Natural killer cell (primary cell): ENCODE results near the gene TRIM66. TPM values are rescaled to one million over a fixed set of nuclear protein-coding genes. Genes with fewer than 3 reads are reported as not detected.

Source experiments
- ATAC-seq, 3 donors: fragments of 150-1000 bp in 2 of 3; fragments of 200-7000 bp in 1 of 3; cut with Tn5 transposase; 1 replicate in 1 of 3; 2 replicates in 2 of 3; pipeline ENCODE4 v1.10.0; 2021; ENCODE audit warnings: mild to moderate bottlenecking in 2 of 3, moderate library complexity in 2 of 3
- DNase-seq, 2 donors: peaks; one replicate each; pipeline versions ENCODE4 v3.0.0 to v3.0.0-alpha.2; 2013 to 2021; ENCODE audit warnings: mixed read lengths in 1 of 2
- H3K27ac ChIP-seq: one replicate; pipeline ENCODE4 v1.5.1; 2013; ENCODE audit warnings: mild to moderate bottlenecking, low read length
- H3K27me3 ChIP-seq: one replicate; pipeline ENCODE4 v1.6.1; 2013; ENCODE audit warnings: low read length; ENCODE audit not compliant: control insufficient read depth, insufficient read depth
- H3K36me3 ChIP-seq: one replicate; pipeline ENCODE4 v1.6.1; 2013; ENCODE audit warnings: low read length; ENCODE audit not compliant: control insufficient read depth, insufficient read depth
- H3K4me1 ChIP-seq: one replicate; pipeline ENCODE4 v1.6.1; 2013; ENCODE audit warnings: low read length; ENCODE audit not compliant: control insufficient read depth, insufficient read depth
- H3K4me3 ChIP-seq: one replicate; pipeline ENCODE4 v1.5.1; 2013; ENCODE audit warnings: low read length
- H3K9me3 ChIP-seq: one replicate; pipeline ENCODE4 v1.6.1; 2013; ENCODE audit warnings: low read length; ENCODE audit not compliant: control insufficient read depth, insufficient read depth
- H3K27ac Mint-ChIP-seq, 2 donors: one replicate each; pipeline ENCODE4 v1.8.0; 2022; ENCODE audit warnings: mild to moderate bottlenecking in 2 of 2, mixed read lengths in 2 of 2, moderate library complexity in 1 of 2
- H3K27me3 Mint-ChIP-seq, 2 donors: one replicate each; pipeline ENCODE4 v1.8.0; 2022; ENCODE audit warnings: low read depth in 2 of 2, mixed read lengths in 2 of 2
- H3K36me3 Mint-ChIP-seq: one replicate; pipeline ENCODE4 v1.8.0; 2022; ENCODE audit warnings: mixed read lengths
- H3K4me1 Mint-ChIP-seq, 2 donors: one replicate each; pipeline ENCODE4 v1.8.0; 2022; ENCODE audit warnings: mixed read lengths in 2 of 2
- H3K4me3 Mint-ChIP-seq: one replicate; pipeline ENCODE4 v1.8.0; 2022; ENCODE audit warnings: mild to moderate bottlenecking, moderate library complexity, mixed read lengths
- H3K9me3 Mint-ChIP-seq, 2 donors: one replicate each; pipeline ENCODE4 v1.8.0; 2022; ENCODE audit warnings: mixed read lengths in 2 of 2
- CTCF ChIP-seq: fragments of 200-600 bp; IDR thresholded peaks from one replicate; pipeline ENCODE4 v1.8.0; 2022; ENCODE audit warnings: antibody characterized with exemption
- WGBS: methylation state at CpG from one replicate; pipeline ENCODE4 v1.1.7; 2013; ENCODE audit warnings: missing lambda C conversion rate; ENCODE audit not compliant: insufficient coverage; 5-methylcytosine and 5-hydroxymethylcytosine counted together
- intact Hi-C: fragments of 100-400 bp; cut with micrococcal nuclease; formaldehyde crosslinking; loops from one replicate; pipeline ENCODE4 v1.14.2; 2022
- total RNA-seq, 4 donors: library from RNA; stranded (reverse); fragments of 120-200 nt in 1 of 4; gene quantifications; one replicate each; pipeline versions ENCODE4 v1.2.3 to v1.2.4, GENCODE V29; 2013 to 2022

The TRIM66 gene
- total RNA-seq, 3 donors from 2014 or later (not counting 1 experiment from before 2014, with no cell fraction given) = 13.7 to 24.4 (median 14.3) TPM

GRCh38 chr11:8729837-8730696 lies 47.6 kb upstream of the TRIM66 start:
- Mint-ChIP-seq H3K4me1 (peaks cover 8 to 12% of the 10 kb centered on the region in 2 donors), H3K9me3 (no peaks in the 10 kb centered on the region), H3K36me3 (no peaks in the 10 kb centered on the region), H3K27me3 (peaks cover 0 to 2% of the 10 kb centered on the region in 2 donors), H3K27ac (no peak overlapping the region), H3K4me3 (no peak overlapping the region)
- ATAC-seq (no peak), DNase-seq (no peak)
- no peak for TF ChIP-seq CTCF
- WGBS = 88% methylated on average over 38 of the region's 38 CpGs
- H3K9me3 ChIP-seq = no peaks in the 10 kb centered on the region
- no peaks in the 10 kb centered on the region for H3K27me3 ChIP-seq
- peaks cover 8% of the 10 kb centered on the region for H3K4me1 ChIP-seq
- no peak overlapping the region for H3K4me3 ChIP-seq
- H3K27ac ChIP-seq = no peak overlapping the region
- intact Hi-C loops = no loop called here
- H3K36me3 ChIP-seq = no peaks in the 10 kb centered on the region

DNA sequence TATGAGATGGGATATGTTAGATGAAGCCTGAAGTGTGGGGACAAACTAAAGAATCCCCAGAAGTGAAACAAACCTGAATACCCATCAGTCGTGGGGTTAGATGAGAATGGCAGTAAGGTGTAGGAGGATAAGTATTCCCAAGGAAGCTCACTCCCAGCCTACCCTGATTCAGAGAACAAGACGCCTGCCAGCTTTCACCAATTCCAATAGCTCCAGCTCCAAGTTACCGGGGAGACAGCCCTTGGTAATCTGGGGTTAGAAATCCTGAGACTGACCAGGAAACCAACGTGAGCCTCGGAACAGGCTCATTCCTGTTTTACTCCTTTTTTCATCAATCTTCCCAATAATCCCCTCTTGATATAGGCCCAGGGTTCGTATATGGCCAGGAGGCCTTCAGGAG lies 46.6 kb upstream of the TRIM66 start:
- ATAC-seq (no peak), DNase-seq (no peak)
- no peak for TF ChIP-seq CTCF
- Mint-ChIP-seq H3K4me3 (no peak overlapping the region), H3K27ac (no peak overlapping the region), H3K9me3 (no peaks in the 10 kb centered on the region), H3K27me3 (peaks cover 0 to 2% of the 10 kb centered on the region in 2 donors), H3K4me1 (peaks cover 8 to 12% of the 10 kb centered on the region in 2 donors), H3K36me3 (no peaks in the 10 kb centered on the region)
- peaks cover 8% of the 10 kb centered on the region for H3K4me1 ChIP-seq
- intact Hi-C loops = no loop called here
- no peaks in the 10 kb centered on the region for H3K9me3 ChIP-seq
- no peak overlapping the region for H3K27ac ChIP-seq
- 91% methylated on average over 5 of the region's 6 CpGs for WGBS
- H3K36me3 ChIP-seq = no peaks in the 10 kb centered on the region
- no peak overlapping the region for H3K4me3 ChIP-seq
- no peaks in the 10 kb centered on the region for H3K27me3 ChIP-seq

DNA sequence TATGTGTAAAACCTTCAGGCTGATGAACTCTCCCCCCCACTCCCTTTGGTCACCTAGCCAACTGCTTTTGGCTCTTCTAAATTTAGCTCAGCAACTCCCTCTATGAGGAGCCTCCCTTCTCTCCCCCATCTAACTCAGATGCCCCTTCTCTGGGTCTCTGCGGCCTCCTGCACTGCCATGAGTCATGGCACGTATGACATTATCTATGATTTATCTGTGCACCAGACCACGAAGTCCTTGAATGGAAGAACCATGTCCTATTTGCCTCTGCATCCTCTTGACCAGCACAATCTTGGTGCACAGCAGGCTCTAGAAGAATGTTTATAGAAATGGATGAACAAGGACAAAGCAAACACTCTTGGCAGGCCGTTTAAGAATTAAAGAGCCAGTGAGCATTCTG lies 46.1 kb upstream of the TRIM66 start:
- 76% methylated on average over 4 of the region's 4 CpGs for WGBS

More for the DNA sequence above, 46.1 kb upstream of the TRIM66 start:
- H3K27me3 ChIP-seq = no peaks in the 10 kb centered on the region
- Mint-ChIP-seq H3K27me3 (peaks cover 0 to 2% of the 10 kb centered on the region in 2 donors), H3K27ac (no peak overlapping the region), H3K4me3 (no peak overlapping the region), H3K36me3 (no peaks in the 10 kb centered on the region), H3K4me1 (peaks cover 8 to 12% of the 10 kb centered on the region in 2 donors), H3K9me3 (no peaks in the 10 kb centered on the region)
- H3K36me3 ChIP-seq = no peaks in the 10 kb centered on the region
- no peak overlapping the region for H3K4me3 ChIP-seq
- no peak for TF ChIP-seq CTCF
- H3K9me3 ChIP-seq = no peaks in the 10 kb centered on the region
- peaks cover 8% of the 10 kb centered on the region for H3K4me1 ChIP-seq
- ATAC-seq (no peak), DNase-seq (no peak)
- intact Hi-C loops = no loop called here
- no peak overlapping the region for H3K27ac ChIP-seq
